Fibroblast of upper back skin (primary cell): ENCODE results near the gene C1orf167.

Experiments
- DNase-seq: peaks from one replicate; pipeline ENCODE4 v3.0.0-alpha.2; 2013

The C1orf167 gene

GRCh38 chr1:11738096-11738495 lies 23.9 kb upstream of the C1orf167 start:
- no peak for DNase-seq

GRCh38 chr1:11738783-11739182 lies 23.2 kb upstream of the C1orf167 start:
- DNase-seq: no peak

GRCh38 chr1:11740258-11741192 lies 21.5 kb upstream of the C1orf167 start:
- DNase-seq: no peak

- DNase-seq: no peak
Measured at GRCh38 chr1:11741482-11741881, 20.5 kb upstream of the C1orf167 start.

- no peak for DNase-seq
Measured at GRCh38 chr1:11741919-11742558, 20.0 kb upstream of the C1orf167 start.

GRCh38 chr1:11744287-11744686 lies 17.7 kb upstream of the C1orf167 start:
- DNase-seq: no peak

GRCh38 chr1:11746092-11746491 lies 15.9 kb upstream of the C1orf167 start:
- no peak for DNase-seq

GRCh38 chr1:11746795-11747487 lies 15.1 kb upstream of the C1orf167 start:
- no peak for DNase-seq

GRCh38 chr1:11748294-11749202 lies 13.4 kb upstream of the C1orf167 start:
- no peak for DNase-seq

GRCh38 chr1:11749203-11749689 lies 12.7 kb upstream of the C1orf167 start:
- no peak for DNase-seq

GRCh38 chr1:11749996-11750395 lies 12.0 kb upstream of the C1orf167 start:
- DNase-seq: no peak

- no peak for DNase-seq
Measured at GRCh38 chr1:11751087-11751486, 10.9 kb upstream of the C1orf167 start.

GRCh38 chr1:11752359-11753088 lies 9.5 kb upstream of the C1orf167 start:
- DNase-seq: no peak

- DNase-seq: peak; percentile 32
Measured at GRCh38 chr1:11753555-11754208, 8.3 kb upstream of the C1orf167 start.

- no peak for DNase-seq
Measured at GRCh38 chr1:11757047-11757446, 4.9 kb upstream of the C1orf167 start.

- DNase-seq: no peak
Measured at GRCh38 chr1:11759791-11760190, 2.2 kb upstream of the C1orf167 start.

GRCh38 chr1:11761285-11761684 lies 708 bp upstream of the C1orf167 start:
- DNase-seq: no peak

- no peak for DNase-seq
Measured at GRCh38 chr1:11764115-11764514, 2.1 kb downstream of the C1orf167 start.

- DNase-seq: no peak
Measured at GRCh38 chr1:11764519-11764918, 2.5 kb downstream of the C1orf167 start.

- no peak for DNase-seq
Measured at GRCh38 chr1:11765661-11766428, 3.9 kb downstream of the C1orf167 start.
